Umbilical cord (tissue), 1 donor: ENCODE results near the gene ZNF75A. TPM values are rescaled to one million over a fixed set of nuclear protein-coding genes. Genes with fewer than 3 reads are reported as not detected.

ENCODE experiments used
- total RNA-seq: library from RNA; depleted of rRNA; stranded (reverse); fragments of >200 nt; gene quantifications from one replicate; pipeline ENCODE4 v1.2.3, GENCODE V29; 2014; ENCODE audit warnings: low replicate concordance; ENCODE audit not compliant: insufficient read depth

The ZNF75A gene
- total RNA-seq, 1 donor from 2014 or later: 28.4 TPM

Other genes with a start within 250 kb of the ZNF75A start
- gene IL32, start 239.9 kb upstream of the ZNF75A start, total RNA-seq: 13.2 TPM
- gene ZSCAN10, start 206.2 kb upstream of the ZNF75A start, total RNA-seq: not detected
- gene ZNF205, start 192.9 kb upstream of the ZNF75A start, total RNA-seq: 8.9 TPM
- gene ZNF213, start 170.5 kb upstream of the ZNF75A start, total RNA-seq: 0.96 TPM
- 0.96 TPM for gene OR1F1, start 117.3 kb upstream of the ZNF75A start, total RNA-seq
- gene ZNF200, start 70.3 kb upstream of the ZNF75A start, total RNA-seq: 13.5 TPM
- gene MEFV, start 48.9 kb upstream of the ZNF75A start, total RNA-seq: 6.7 TPM
- 53.7 TPM for gene ZNF263, start 22.0 kb upstream of the ZNF75A start, total RNA-seq
- 20.5 TPM for gene TIGD7, start 67 bp upstream of the ZNF75A start, total RNA-seq
- 3.6 TPM for gene OR2C1, start 50.4 kb downstream of the ZNF75A start, total RNA-seq
- gene ZSCAN32, start 95.5 kb downstream of the ZNF75A start, total RNA-seq: 13.7 TPM
- gene ZNF174, start 95.7 kb downstream of the ZNF75A start, total RNA-seq: 3.9 TPM
- gene ZNF597, start 138.0 kb downstream of the ZNF75A start, total RNA-seq: 6.0 TPM
- 41.9 TPM for gene NAA60, start 138.2 kb downstream of the ZNF75A start, total RNA-seq
- not detected for gene C16orf90, start 190.0 kb downstream of the ZNF75A start, total RNA-seq
- gene CLUAP1, start 195.5 kb downstream of the ZNF75A start, total RNA-seq: 33.5 TPM